GM18867 (cell line): Measurements from ENCODE around the gene TMEM86B.

Source experiments
- ATAC-seq: cut with Tn5 transposase; IDR thresholded peaks from one replicate; pipeline ENCODE4 v1.9.1; 2021; ENCODE audit warnings: mild to moderate bottlenecking, moderate library complexity; ENCODE audit not compliant: unreplicated experiment

Gene TMEM86B

DNA sequence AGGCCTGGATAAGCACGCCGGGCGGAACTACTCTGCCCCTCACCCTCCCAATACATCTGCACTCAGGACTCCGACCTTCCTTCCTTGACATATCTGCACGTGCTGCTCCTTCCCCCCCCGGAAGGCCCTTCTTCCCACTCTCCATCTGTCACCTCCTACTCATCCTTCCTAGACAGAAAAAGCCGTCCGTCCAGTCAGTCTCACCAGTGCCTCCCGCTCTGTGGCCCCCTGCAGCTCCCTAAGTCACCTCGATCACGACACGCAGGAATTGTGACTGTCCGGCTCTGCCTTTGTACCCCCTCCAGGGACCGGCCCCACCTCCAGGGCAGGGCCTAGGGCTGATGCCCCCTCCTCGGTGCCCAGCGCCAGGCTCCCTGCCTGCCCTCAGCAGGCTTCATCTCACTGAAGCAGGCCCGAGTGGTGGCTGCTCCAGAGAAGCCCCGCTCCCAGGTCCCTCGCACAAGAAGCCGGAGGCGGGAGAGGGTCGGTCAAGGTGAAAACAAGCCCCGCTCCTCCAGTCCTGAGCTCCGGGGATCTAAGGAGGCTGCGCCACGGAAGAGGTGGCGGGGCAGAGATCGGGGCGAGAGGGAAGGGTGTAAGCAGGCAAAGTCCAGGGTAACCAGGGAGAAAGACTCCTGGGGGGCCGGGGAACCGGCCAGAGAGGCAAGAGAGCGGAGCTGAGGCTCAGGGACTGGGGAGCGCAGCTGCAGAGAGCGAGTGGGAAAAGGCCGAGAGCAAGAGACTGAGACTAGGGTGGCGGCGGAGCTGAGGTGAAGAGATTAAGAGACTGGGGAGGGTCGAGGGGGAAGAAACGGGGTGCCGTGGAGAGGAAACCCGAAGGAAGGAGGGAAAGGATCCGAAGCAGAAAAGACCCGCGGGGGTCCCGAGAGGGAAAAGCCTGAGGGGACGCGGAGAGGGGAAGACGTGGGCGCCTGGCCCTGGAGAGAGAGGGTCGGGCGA lies 29.2 kb upstream of the TMEM86B start:
- no peak for ATAC-seq

DNA sequence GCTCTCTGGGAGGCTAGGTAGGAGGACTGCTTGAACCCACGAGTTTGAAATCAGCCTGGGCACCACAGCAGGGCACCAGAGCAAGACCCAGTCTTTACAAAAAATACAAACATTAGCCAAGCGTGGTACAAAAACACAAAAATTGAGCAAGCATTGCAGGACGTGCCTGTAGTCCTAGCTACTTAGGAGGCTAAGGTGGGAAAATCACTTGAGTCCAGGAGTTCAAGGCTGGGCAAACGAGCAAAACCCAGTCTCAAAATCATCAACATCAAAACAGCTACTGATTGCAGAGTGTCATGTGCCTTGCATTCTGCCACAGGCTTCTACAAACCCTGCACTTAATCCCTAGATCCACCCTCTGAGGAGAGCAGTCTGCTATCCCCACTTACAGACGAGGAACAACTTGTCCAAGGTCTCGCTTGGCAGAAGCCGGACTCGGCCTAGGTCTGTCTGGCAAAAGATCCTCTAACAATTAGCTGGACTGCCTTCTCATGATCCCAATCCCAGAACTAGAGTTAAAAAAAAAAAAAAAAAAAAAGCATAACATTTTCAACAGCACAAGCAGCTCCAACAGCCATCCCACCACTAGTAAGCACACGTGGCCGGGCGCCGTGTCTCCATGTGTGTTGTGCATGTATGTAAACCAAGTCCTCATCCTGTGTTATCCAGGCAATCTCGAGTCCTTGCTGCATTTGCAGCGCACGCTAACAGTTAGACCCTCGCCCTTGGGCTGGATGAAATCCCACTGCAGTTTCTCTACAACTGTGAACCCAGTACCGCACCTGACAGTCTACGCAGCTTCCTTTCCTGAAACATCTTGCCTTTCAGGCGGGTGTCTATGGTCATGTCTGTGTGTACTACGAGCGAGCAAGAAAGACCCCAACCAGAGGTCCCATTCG lies 28.2 kb upstream of the TMEM86B start:
- ATAC-seq: no peak

DNA sequence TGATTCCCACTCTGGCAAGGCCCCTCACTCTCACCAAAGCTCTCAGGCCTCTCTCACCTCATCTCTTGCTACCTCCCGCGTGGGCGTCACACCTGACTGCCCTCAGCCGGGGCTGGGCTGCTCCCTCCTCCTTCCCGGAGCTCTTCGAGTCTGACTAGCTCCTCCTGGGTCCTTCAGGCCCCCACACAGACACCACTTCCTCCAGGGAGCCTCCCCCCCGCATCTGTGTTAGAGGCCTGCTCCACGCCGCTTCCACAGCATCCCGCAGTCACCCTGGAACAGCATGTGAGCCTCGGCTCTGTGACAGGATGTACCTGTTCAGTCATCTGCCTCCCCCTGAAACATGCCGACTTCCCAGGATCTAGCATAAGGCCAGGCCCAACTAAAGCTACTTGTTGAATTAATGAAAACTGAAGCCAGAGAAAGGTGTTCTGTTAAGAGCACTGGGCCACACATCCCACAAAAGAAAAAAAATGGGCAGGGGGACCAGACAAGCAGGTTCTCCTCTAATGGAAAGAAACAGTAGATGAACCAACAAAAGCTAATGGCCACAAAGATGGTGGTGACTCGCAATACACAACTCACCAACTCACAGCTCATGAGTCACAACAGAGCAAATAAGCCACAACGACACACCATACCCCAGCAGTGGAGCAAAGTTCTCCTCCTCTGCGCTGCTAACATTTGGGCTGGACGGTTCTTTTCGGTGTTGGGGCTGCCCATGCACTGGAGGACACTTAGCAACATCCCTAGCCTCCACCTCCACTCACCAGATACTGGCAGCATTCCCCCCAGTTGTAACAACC lies 27.3 kb upstream of the TMEM86B start:
- no peak for ATAC-seq

DNA sequence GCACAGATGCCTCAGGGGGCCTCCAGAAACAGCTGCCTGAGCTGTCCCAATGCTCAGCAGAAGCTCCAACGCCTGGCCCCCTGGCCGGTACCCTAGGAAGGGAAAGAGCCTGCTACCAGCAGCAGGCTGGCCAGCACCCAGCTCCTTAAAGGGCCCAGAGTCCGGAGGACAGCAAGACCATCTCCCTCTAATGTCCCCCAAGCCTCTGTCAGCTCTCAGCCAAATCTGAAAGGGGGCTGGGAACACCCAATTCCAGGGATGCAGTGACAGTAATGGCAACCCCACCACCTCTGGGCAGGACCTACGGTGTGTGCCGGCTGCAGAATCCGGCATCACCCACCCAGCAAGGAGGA lies 26.0 kb upstream of the TMEM86B start:
- ATAC-seq: no peak

DNA sequence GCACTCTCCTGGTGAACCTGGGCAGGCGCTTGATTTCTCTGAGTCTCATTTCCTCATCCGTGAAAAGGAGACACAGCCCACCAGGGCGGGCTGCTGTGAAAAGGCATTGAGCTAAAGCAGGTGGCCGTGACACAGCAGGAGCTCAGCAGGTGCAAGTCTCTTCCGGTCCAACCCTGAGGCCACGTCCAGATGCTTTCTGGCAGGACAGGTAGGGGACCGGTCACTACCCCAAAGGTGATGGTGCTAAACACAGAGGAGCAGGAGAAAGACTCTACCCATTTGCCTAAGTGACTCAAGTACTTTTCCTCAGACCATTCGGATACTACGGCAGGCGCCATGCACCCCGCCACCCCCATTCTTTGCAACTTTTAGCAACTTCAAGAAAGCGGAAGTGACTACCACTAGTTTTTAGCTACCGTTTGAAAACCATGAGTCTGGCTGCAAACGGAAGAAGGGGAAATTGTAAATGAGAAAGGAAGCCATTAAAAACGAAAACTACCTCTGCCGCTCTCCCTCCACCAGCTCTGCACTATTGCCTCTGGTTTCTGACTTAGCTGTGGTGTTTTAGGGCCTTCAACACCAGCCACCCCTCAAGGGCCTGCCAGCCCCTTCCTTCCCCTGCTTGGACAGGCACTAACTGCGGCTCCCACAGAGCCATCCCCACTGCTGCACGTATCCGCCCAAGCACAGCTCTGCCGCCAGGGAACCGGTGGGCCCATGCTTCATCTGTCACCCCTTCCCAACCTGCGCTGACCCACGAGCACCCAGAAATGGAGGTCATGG lies 25.5 kb upstream of the TMEM86B start:
- peak; percentile 38 for ATAC-seq

DNA sequence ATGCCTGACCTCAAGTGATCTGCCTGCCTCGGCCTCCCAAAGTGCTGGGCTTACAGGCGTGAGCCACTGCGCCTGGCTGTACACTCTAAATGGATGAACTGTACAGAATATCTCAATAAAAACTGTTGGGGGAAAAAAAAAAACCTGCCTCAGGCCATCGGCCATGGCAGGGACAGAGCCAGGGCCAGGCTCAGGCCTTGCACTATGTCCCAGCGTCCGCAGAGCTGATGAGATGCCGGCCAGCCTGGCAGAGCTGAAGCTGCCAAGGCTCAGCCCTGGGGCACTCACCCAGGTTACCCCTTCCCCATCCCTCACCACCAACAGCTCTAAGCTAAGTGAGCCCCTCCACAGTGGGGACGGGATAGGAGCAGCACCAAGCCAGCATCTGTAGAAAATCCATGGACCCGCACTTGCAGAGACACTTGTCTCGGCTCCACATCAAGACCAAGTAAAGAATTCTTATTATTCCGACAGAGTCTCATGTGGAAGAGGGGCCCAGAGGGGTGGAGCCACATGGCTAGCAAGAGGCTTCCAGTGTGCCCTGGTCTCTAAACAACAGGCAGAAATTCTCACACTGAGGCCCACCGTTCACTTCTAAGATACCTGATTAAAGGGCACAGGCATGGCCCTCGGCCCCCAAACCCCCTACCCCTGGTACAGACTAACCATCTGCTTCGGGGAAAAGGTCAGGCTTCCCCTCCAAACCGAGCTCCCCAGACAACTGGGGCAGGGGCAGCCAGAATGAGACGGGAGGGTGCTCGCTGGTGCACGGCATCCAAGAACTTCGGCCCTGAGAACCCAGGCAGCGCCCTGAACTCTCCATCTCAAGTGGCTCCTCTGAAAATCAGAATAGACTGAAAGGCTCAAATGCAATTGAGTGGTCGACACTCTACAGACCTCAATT lies 24.4 kb upstream of the TMEM86B start:
- ATAC-seq: peak; percentile 2

DNA sequence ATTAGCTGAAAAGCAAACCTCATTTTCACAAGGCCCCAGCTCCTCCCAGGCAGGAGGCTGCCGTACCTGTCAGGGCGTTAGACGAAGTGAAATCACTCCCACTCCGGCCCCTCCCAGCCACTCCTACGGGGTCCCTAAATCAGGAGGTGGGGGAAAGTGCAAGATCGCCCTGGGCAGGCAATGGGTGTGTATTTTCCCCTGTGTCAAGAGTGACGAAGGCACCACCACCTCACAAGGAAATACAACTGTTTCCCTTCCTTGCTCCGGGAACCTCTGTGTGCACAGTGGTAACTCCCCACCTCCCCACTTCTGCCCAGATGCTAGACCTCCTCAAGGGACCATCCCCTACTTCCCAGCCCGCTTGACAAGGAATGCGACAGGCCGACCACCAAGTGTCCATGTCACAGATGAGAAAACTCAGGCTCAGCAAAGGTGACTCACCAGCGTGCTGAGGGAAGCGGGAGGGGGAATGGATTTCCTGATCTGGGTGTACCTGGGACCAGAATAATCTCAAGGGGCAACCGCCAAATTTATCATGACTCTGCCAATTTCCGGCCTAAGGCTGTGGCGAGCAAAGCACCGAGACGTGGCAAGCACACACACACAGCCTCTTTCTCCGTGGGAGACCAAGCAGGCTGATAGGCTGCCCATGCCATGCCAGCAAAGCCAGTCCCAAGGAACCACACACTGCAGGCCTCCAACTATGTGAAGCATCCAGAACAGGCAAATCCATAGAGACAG lies 22.9 kb upstream of the TMEM86B start:
- no peak for ATAC-seq

DNA sequence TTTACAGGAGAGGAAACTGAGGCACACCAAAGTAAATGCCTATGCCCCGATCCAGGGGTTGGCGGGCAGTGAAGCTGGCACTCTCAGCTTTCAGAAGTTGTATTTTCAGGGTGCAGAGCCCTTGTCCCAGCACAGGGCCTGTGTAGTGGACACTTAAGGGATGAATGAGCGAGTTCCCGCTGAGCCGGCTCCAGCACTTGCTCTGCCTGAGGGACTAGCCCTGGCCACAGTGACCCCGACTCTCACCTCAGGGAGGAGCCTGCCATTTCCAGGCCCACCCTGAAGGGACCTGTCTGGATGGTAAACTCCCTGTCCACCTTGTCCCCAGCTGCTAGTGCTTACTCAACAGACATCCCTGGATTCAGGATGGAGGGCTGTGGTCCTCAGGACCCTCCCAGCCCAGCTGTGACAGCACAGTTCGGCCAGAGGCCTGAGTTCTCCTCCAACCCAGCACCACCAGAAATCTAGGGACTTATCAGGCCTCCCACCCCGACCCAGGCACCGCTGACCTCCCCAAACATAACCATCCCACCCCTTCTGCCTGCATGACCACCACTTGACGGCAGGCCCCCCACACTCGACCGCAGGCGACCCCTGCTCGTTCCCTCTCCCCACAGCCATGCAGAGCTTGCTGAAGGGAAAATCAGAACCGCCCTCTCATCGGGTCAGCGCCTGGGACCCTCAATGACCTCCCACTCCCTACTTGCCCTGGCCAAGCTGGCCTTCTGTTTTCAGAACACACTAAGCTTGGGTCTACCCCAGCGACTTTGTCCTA lies 21.9 kb upstream of the TMEM86B start:
- no peak for ATAC-seq

DNA sequence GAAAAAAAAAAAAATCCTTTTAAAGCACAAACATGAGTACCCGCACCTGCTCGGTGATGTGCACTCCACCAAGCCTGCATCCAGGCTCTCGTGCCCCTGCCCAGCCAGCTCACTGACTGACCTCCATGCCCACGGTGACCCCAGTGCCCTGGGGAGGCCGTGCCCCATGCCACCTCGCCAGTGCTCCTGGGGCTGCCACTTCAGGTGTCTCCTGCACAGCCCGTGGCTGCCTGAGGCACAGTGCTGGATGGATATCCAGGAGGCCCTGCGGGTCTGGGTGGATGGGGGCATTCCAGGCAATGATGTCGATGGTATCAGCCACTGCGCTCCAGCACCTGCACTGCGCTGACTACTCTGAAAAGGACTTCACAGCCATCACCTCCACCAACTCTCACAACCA lies 21.3 kb upstream of the TMEM86B start:
- ATAC-seq: no peak

DNA sequence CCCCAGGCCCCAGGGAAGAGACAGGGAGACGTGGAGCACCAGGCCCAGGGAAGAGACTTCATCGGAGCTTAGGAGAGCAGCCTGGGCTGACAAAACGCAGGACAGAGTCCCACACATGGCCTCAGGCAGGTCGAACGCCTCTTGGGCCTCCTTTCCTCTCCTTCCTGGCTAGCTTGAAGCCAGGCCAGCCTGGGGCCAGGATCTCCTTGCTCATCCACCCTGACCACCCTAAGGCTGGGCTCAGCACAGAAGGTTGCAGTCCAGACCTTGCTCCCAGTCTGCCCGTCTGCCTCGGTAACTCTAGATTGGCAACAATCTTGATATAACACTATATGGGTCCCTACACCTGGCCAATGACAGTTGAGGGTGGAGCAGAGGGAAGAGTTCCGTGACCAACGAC lies 20.1 kb upstream of the TMEM86B start:
- no peak for ATAC-seq

DNA sequence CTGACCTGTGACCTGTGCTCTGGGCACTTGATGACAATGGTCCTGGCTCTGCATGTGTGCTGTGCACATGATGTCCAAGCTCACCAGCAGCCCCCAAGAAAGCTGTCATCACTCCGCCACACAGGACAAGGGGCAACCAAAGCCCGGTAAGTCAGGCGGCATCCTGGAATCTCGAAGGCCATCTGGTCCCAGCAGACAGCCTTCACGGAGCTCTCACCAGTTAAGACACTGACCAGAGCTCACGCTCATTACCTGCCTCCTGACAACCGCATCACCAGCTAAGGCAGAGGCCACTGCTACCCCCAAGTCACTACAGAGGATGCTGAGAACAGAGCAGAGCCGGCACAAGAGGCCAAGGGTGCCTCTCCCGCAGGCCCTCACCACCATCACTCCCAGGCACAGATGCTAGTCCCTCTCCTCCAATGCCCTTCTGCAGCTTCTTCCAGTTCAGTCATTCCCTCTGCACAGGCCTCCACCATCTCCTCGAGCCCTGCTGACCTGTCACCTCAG lies 19.7 kb upstream of the TMEM86B start:
- ATAC-seq: no peak

DNA sequence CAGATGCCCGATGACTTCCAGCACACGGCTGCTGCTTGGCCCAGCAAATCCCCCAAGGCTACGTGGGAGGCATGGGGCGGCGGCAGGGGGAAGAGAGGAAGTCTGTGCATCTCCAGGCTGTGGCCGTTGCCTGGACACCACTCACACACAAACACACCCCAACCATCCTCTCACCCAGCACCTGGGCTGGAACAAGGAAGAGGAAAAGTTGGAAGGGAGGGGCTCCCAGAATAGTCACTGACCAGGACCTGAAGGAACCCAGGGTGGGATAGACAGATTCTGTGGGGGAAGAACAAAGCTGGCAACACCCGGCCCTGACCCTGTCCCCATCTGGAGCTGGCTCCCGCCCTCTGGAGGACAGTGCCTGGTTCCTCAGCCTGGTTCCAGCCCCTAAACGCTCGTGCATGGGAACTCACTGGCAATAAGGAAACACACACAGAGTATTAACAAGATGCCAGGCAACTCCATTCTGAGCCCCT lies 19.1 kb upstream of the TMEM86B start:
- ATAC-seq: no peak

DNA sequence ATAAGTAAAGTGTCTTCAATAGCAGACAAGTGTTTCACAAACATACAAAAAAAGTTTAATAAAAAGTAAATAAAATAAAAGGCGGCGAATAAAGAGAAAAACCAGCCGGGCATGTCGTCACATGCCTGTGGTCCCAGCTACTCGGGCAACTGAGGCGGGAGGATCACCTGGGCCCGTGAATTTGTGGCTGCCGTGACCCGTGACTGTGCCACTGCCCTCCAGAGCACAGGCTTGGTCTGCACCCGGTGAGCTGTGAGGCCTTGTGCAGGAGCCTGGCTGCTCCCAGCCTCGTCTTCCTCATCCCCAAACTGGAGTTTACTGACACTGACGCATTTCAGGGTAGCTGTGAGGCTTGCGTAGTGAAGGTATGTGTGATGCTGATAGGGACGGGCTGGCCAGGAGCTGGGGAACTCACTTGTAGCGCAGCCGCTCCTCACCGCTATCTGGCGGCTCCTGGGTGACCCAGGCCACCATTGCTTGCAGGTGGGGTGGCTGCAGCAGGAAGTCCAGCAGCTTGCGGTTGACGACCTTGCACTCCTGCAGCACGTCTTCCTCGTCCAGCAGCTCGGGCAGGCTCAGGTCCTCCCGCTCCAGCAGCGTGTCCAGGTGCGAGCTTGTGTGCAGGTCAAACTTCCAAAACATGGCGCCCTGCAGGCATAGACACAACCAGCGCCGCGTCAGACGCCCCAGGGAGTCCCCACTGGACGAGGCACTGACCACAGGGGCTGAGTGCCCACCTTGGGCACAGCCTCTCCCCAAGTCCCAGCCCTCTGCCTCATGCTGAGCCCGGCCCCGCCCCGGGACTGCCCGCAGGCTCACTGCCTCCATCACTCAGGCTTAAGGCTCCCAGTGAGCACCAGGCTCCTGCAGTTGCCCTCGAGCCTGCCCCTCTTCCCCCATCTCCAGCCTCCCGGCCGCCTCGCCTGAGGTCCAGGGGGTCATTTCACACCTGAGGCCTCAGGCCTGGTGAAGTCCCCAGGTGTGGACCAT lies 18.2 kb upstream of the TMEM86B start:
- ATAC-seq: no peak

DNA sequence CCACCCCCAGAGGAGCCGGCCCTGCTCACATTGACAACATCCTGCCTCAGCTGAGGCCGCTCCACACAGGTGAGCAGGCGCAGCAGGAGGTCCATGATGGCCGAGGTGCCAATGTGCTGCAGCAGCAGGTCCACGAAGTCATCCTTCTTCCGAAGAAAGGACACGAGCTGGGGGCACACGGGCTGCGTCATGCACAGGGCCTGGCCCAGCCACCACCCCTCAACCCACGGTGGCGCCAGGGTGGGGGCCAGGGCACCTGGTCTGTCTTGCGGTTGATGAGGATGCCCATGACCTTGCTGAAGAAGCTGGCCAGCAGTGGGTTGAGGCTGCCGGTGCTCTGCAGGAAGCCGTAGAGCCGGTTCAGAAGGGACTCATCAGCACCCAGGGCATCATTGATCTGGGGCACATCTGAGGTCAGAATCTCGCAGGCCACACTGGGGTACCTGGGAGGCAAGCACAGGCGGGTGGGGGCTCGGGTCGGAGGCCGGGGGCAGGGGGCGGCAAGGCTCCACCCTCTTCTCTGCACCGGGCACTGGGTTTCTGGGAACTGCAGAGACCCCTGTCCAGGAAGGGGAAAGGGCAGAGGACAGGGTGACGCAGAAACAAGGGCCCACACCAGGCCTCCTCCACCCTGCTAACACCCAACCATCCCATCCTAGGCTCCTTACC lies 16.8 kb upstream of the TMEM86B start:
- no peak for ATAC-seq

DNA sequence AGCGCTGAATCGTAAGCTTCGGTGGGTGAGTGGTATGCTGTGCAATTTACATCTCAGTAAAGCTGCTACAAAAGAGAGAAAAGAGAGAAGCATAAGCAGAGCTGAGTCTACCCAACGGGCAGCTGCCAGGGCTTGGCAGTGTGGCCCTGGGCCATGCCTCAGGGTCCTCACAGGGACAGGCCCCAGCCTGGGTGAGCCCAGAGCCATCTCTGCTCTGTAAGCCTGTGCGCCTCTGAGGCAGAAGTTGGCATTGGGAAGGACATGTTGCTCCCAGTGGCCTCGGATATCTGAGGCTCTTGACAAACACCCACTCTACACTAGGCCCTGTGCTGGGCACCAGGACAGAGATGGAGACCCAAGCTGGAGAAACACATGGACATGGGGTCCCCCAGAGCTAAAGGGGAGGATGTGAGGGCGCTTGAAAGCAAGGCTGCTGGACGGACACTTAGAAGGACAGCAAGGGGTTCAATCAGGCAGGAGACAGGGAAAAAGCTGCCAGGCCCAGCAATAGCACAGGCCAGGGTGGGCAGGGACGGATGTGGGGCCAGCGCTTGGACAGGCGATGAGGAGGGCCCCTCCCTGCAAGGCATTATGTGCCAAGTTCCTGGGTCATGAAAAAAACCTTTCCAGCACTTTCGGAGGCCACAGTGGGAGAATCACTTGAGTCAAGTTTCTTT lies 15.6 kb upstream of the TMEM86B start:
- ATAC-seq: no peak
